Fibroblast of peridontal ligament (primary cell): ENCODE results near the gene HIVEP2.

ENCODE experiments used
- DNase-seq: peaks from one replicate; pipeline ENCODE4 v3.0.0-alpha.2; 2010; ENCODE audit errors: extremely low read depth

The HIVEP2 gene

GRCh38 chr6:142925575-142926110 lies 19.3 kb downstream of the HIVEP2 start:
- DNase-seq, result peak; percentile 75

GRCh38 chr6:142918339-142919042 lies 26.5 kb downstream of the HIVEP2 start:
- no peak for DNase-seq

- no peak for DNase-seq
These were observed 28.1 kb downstream of the HIVEP2 start for GRCh38 chr6:142916881-142917280.

GRCh38 chr6:142914937-142915697 lies 29.9 kb downstream of the HIVEP2 start:
- no peak for DNase-seq

- no peak for DNase-seq
These were observed 30.6 kb downstream of the HIVEP2 start for GRCh38 chr6:142914369-142914768.

GRCh38 chr6:142913511-142914047 lies 31.4 kb downstream of the HIVEP2 start:
- no peak for DNase-seq

- DNase-seq, result no peak
These were observed 31.9 kb downstream of the HIVEP2 start for GRCh38 chr6:142913036-142913510.

GRCh38 chr6:142912125-142912524 lies 32.9 kb downstream of the HIVEP2 start:
- DNase-seq, result no peak

- DNase-seq, result no peak
These were observed 33.5 kb downstream of the HIVEP2 start for GRCh38 chr6:142911430-142911829.

GRCh38 chr6:142909686-142910085 lies 35.3 kb downstream of the HIVEP2 start:
- no peak for DNase-seq

GRCh38 chr6:142908235-142908634 lies 36.7 kb downstream of the HIVEP2 start:
- no peak for DNase-seq

GRCh38 chr6:142907544-142907943 lies 37.4 kb downstream of the HIVEP2 start:
- DNase-seq, result no peak

- no peak for DNase-seq
These were observed 38.0 kb downstream of the HIVEP2 start for GRCh38 chr6:142906945-142907470.

- peak; percentile 40 for DNase-seq
These were observed 41.2 kb downstream of the HIVEP2 start for GRCh38 chr6:142903812-142904211.

- peak; percentile 97 for DNase-seq
These were observed 42.3 kb downstream of the HIVEP2 start for GRCh38 chr6:142902636-142903053.

GRCh38 chr6:142901611-142902010 lies 43.4 kb downstream of the HIVEP2 start:
- no peak for DNase-seq

- DNase-seq, result peak; percentile 66
These were observed 44.6 kb downstream of the HIVEP2 start for GRCh38 chr6:142900227-142900971.

GRCh38 chr6:142898927-142899895 lies 45.8 kb downstream of the HIVEP2 start:
- DNase-seq, result peak; percentile 52

- no peak for DNase-seq
These were observed 47.3 kb downstream of the HIVEP2 start for GRCh38 chr6:142897659-142898058.

- DNase-seq, result no peak
These were observed 48.2 kb downstream of the HIVEP2 start for GRCh38 chr6:142896732-142897131.
